ENCODE data around the gene TMEM132A.

GRCh38 chr11:60985501-60985900, 61.2 kb downstream of the TMEM132A start:
- TF ChIP-seq CTCF (IDR thresholded peaks at IDR 0.05) (no peak), ZFX (IDR thresholded peaks at IDR 0.05; ENCODE audit: borderline replicate concordance) (no peak)

All from 22Rv1 (cell line).